Activated CD4-positive, alpha-beta T cell treated with anti-CD3 and anti-CD28 coated beads for 1 hour (primary cell): Measurements from ENCODE around the gene ARL4C.

Source experiments
- DNase-seq: peaks from one replicate; pipeline ENCODE4 v3.0.0-alpha.2; 2020

Gene ARL4C

GRCh38 chr2:234444242-234444730, 52.6 kb downstream of the ARL4C start:
- no peak for DNase-seq
